HG02610 (cell line): Measurements from ENCODE around the gene RTN4R.
"Not testable (repeated sequence)": the region's sequence is repeated elsewhere in the genome, so short reads cannot be mapped to it uniquely, and the experiment has no call there.

Experiments
- ATAC-seq: cut with Tn5 transposase; IDR thresholded peaks from one replicate; pipeline ENCODE4 v1.9.1; 2021; ENCODE audit warnings: mild to moderate bottlenecking, moderate library complexity; ENCODE audit not compliant: unreplicated experiment

Gene RTN4R

DNA sequence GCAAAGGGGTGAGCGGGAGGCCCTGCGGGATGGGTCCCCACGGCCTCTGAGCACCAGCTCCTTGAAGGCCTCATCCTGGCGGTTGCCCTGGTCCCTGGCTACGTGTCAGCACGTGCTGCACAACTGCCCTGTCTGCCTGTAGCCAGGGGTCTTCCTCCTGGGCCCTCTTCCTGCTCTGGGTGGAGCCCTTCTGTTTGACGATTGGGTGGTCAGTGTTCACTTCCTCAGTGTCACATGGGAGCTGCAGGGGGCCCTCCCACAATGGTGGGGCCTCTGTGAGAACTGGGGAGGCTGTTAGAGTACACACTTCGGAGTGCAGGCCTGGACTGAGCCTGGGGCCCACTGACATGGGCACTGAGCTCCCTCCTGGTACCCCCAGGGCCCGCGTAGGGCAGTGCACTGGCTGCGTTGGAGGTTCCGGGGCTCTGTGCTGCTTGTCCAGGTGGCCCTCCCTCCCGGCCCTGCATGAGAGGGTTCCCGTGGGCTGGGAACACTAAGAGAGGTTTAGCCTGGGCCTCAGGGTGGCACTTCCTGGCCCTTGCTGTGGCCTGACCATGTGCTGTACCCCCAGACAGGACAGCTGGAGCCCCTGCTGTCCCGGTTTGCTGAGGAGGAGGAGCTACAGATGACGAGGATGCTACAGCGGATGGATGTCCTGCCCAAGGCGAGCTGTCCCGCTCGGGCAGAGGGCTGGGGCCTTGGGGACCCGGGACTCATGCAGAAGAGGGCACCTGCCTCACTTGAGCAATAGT is 38.0 kb upstream of the RTN4R start:
- ATAC-seq = no peak

DNA sequence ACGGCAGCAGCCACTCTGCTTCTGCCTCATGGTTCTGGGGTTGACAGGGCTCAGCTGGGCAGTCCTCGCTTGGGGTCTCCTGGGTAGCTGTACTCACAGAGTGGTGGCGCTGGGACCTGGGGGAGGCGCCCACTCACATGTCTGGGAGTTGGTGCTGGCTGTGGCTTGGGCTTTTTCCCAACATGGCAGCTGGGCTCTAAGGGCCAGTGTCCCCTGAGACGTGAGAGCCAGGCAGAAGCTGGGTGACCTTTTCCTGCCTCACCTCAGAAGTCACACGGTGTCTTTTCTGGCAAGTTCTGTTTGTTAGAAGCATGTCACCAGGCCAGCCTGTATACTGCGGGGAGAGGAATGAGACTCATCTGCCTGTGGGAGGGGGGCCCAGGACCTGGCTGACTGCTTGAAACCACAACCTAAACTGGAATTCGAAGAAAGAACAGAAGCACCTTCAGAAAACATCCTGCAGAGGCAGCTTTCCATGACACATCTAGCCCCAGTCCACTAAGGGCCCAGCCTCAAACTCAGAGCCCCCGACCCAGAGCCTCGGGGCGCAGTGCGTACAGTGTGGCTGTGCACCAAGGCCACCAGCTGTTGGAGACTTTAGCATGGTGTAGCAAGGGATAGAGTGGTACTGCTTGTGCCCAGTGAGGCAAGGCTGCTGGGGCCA is 37.2 kb upstream of the RTN4R start:
- ATAC-seq = not testable (repeated sequence)

GRCh38 chr22:20304646-20305045 is 36.5 kb upstream of the RTN4R start:
- ATAC-seq = no peak

- not testable (repeated sequence) for ATAC-seq
Observed at GRCh38 chr22:20303229-20303534, 35.1 kb upstream of the RTN4R start.

DNA sequence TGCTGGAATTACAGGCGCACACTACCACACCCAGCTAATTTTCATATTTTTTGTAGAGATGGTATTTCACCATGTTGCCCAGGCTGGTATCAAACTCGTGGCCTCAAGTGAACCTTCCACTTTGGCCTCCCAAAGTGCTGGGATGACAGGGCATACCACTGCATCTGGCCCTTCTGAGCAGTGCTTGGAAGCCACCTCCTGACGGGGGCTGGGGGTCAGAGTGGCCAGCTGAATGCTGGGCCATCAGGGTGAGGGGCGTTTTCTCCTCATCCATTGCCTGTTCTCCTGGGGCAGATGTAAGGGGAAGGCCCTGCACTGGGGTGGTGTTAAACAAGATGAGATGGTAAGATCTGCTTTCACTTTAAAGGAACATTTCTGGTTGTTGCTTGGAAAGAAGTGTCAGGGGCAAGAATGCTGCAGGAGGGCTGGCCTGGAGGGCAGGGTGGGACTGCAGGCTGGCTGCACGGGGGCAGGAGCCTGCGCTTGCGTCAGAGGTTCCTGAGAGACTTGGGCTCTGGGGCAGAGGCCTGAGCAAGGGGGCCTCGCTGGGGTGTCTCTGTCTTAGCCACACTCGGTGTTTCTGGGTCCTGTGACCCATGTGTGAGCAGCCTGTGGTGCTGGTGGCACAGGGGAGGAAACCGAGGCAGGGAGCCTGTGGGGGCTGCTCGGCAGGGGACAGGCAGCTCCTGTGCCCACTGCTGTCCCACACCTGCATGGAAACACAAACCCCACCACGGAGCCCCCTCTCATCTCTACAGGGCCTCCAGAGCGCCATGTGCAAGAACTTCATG is 34.5 kb upstream of the RTN4R start:
- ATAC-seq = no peak

DNA sequence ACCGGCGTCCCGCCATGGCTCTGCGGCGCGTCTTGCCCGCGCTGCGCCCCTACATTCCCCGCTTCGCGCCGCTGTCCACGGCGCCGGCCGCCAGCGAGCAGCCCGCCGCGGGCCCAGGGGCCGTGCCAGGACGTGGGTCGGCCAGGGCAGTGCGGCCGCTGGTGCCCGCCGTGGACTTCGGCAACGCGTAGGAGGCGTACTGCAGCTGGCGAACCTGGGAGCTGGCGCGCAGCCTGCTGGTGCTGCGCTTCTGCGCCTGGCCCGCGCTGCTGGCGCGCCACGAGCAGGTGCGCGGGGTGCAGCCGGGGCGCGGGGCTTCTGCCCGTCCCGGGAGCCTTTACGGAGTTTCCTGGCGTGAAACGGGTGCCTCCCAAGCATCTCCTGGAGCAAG is 31.6 kb upstream of the RTN4R start:
- no peak for ATAC-seq

DNA sequence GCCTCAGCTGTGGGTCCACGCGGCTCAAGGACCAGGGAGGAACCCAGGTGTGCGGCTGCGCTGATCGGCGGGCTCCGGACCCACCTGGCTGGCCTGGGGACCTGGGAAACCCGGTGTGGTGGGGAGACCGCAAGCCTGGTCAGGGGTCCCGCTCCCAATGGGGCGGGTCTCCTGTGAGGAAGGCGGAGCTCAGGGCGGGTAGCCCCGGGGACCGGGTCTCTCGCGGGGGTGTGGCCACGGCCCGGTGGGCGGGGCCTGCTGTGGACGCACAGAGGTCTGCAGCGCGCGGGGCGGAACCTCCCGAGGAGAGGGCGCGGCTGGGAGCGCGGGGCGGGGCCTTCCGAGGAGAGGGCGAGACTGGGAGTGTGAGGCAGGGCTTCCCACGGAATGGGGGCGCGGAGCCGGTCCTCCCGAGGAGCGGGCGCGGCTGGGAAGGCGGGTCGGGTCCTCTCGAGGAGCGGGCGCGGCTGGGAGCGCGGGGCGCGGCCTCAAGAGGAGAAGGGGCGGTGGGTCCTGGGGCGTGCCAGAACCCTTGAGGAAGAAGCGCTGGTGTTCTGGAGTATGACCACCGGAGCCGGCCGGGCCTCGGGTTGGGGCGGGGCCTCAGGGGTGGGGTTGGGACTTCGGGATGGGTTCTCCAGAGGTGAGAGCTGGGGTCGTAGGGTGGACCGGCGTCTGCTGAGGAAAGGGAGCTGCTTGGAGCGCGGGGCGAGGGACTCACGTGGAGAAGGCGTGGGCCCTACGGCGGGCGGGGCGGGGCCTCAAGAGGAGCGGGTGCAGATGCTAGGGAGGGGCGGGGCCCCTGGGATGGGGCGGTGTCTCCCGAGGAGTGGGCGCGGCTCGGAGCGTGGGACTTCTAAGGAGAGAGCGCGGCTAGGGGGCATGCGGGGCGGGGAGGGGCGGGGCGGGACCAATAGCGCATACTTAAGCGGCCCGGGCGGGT is 31.0 kb upstream of the RTN4R start:
- ATAC-seq = peak; percentile 56

DNA sequence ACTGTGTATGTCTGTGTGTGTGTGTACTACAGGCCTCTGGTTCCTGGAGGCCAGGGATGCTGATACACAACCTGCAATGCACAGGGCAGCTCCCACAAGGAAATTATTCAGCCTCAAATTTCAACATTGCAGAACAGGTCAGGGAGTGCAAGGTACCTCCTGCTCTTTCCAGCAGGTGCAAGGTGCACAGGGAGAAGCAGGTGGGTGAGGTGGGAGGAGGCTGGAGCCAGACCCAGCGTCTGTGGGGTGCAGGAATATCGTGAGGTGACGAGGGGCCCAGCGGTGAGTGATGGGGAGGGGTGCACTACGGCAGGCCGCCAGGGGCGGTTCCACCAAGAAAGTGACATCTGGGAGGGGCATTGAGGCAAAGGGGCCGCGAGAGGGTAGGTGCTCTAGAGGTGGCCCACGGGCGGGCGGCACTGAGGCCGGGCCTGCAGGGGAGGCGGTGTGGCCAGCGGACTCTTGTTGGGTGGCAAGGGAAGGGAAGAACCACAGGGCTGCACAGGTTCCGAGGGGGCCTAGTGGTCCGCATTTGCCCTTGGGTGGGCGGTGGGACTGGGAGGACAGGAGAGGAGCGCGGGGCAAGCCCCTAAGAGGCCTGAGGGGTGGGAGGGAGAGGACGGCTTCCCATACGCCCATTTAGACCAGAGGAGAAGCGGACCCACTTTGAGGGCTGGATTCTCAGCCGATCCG is 30.1 kb upstream of the RTN4R start:
- no peak for ATAC-seq

DNA sequence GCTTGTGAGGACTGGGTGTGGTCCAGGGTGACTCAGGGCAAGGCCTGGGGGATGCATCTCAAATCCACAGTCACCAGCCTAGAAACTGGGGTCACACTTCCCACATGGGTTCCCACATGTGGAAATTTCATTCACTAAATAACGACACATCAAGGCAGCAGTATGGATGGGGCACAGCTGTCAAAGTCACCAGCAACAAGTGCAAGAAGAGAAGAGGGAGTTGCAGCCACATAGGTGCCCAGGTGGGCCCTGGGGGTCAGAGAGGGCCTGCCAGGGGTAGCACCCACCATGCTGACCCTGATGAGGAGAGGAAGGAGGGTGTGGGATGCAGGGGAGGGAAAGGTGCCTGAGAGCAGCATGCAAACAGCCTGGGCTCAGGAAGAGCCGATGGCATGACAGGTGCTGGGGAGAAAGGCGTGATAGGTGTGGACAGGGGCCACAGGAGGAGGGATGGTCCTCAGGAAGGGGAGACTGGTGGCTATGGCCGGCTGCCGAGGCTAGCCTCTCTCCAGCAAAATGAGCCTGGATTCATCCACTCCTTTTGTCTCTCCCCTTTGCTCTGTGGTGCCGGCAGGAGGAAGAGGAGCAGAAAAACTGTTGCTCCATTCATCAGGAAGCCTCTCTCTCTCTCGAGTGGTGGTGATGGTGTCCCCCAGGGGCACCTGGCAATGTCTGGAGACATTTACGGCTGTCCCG is 29.4 kb upstream of the RTN4R start:
- no peak for ATAC-seq

- ATAC-seq = no peak
Observed at GRCh38 chr22:20296598-20296997, 28.5 kb upstream of the RTN4R start.

DNA sequence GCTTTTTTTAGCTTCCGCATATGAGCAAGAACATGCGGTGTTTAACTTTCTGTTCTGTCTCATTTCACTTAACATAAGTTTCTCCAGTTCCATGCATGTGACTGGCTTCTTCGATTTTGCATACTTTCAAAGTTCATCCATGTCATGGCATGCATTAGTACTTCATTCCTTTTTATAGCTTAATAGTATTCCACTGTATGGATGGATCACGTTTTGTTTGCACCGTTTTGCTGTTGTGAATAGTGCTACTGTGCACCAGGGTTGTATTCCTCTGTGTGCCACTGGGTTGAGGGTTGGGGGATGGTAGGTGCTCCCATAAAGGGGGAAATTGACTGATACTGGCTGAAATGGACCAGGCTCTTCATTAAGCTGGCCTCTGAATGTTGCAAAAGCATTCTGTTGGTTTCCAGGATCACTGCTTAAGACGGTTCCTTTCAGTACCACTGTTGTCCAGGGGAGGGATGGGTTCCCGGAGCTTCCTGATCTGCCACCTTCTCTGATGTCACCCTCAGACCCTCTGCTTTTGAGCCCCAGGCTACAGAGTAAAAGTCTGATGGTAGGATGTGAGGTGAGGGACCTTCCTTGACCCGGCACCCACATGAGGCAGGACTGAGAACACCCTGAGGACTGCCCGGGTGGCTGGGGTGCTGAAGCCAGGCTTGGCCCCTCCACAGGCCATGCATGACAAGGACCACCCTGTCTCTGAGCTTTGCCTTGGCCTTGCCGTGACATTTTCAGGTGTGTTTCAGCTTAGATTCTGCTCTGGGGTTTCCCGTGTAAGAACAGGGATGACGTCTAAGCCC is 27.3 kb upstream of the RTN4R start:
- no peak for ATAC-seq

DNA sequence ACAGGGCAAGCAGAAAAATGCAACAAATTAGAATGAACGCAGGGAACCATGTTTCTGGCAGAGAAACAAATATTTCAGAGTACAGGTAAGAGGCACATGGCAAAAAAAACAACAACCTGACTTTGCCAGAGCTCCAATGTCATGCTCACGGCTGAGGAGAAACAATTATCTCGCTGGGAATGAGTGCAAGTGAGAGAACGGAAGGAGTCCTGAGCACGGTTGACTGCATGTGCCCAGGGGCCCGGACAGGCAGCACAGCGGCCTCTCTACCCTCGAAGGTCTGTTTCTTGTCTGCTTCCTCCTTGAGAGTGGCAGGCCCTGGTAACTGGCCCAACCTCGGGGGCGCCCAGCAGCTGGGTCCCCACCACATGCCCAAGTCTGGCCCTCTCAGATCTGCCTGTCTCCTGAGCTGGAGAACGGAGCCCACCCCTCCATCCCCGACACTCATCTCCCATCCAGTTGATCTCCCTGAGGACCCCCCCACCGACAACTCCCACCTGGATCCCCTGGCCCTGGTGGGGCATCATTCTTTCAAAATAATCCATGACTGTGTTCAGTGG is 24.6 kb upstream of the RTN4R start:
- ATAC-seq = no peak

- no peak for ATAC-seq
Observed at GRCh38 chr22:20292108-20292507, 24.0 kb upstream of the RTN4R start.

GRCh38 chr22:20291604-20292063 is 23.5 kb upstream of the RTN4R start:
- no peak for ATAC-seq

DNA sequence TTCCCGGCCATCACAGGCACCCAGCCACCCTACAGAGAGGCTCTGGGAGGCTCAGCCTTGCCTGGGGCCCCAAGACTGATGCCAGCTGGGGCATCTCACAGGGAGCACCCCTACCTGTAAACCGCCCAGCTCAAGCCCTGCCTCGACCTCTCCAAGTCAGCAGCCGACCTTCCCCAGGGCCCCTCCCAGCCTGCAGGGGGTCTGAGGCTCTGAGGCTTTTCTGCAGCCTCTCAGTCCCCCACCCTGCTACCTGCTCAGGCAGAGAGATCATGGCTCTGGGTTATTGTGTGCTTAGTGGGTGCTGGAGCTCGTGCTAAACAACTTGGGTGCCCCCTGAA is 23.1 kb upstream of the RTN4R start:
- ATAC-seq = no peak

GRCh38 chr22:20290578-20291248 is 22.6 kb upstream of the RTN4R start:
- no peak for ATAC-seq

- no peak for ATAC-seq
Observed at GRCh38 chr22:20290045-20290392, 21.9 kb upstream of the RTN4R start.
